GM10847 (cell line): ENCODE measurements around the gene IRX3.

Source experiments
- POLR2A ChIP-seq: IDR thresholded peaks from 2 replicates; pipeline ENCODE4 v1.6.1; 2011; ENCODE audit not compliant: insufficient read length; ENCODE audit errors: extremely low read depth

IRX3 gene

GRCh38 chr16:54286366-54287130 is at the start of gene IRX3:
Gene IRX3, minus strand, starts transcription at chr16:54286787. Its CDS starts 737 bp downstream, at chr16:54286050.
- no peak for TF ChIP-seq POLR2A

GRCh38 chr16:54335230-54335629 is 48.6 kb upstream of the IRX3 start:
- no peak for TF ChIP-seq POLR2A

GRCh38 chr16:54334208-54334607 is 47.6 kb upstream of the IRX3 start:
- TF ChIP-seq POLR2A, result no peak

GRCh38 chr16:54331241-54332002 is 44.8 kb upstream of the IRX3 start:
- no peak for TF ChIP-seq POLR2A

GRCh38 chr16:54327609-54328008 is 41.0 kb upstream of the IRX3 start:
- no peak for TF ChIP-seq POLR2A

- no peak for TF ChIP-seq POLR2A
Observed at GRCh38 chr16:54326266-54326662, 39.7 kb upstream of the IRX3 start.

GRCh38 chr16:54325616-54326265 is 39.2 kb upstream of the IRX3 start:
- no peak for TF ChIP-seq POLR2A

GRCh38 chr16:54324716-54325115 is 38.1 kb upstream of the IRX3 start:
- no peak for TF ChIP-seq POLR2A

- TF ChIP-seq POLR2A, result no peak
Observed at GRCh38 chr16:54320697-54321340, 34.2 kb upstream of the IRX3 start.

GRCh38 chr16:54318941-54319340 is 32.4 kb upstream of the IRX3 start:
- no peak for TF ChIP-seq POLR2A

GRCh38 chr16:54317101-54317611 is 30.6 kb upstream of the IRX3 start:
- no peak for TF ChIP-seq POLR2A

GRCh38 chr16:54316095-54316889 is 29.7 kb upstream of the IRX3 start:
- no peak for TF ChIP-seq POLR2A

- no peak for TF ChIP-seq POLR2A
Observed at GRCh38 chr16:54313789-54314188, 27.2 kb upstream of the IRX3 start.

GRCh38 chr16:54312502-54312991 is 26.0 kb upstream of the IRX3 start:
- TF ChIP-seq POLR2A, result no peak
